Activated naive CD4-positive, alpha-beta T cell treated with Interleukin-2 at 50 U/mL for 16 hours (primary cell): Measurements from ENCODE around the gene RASAL2.

Experiments
- DNase-seq: peaks from one replicate; pipeline ENCODE4 v3.0.0-alpha.2; 2020

The RASAL2 gene

GRCh38 chr1:178093951-178094738 lies at the start of gene RASAL2:
Gene RASAL2 (plus strand): TSS chr1:178094104. CDS start chr1:178094493, 389 bp downstream.
- DNase-seq: no peak

- DNase-seq: no peak
These were observed 47.2 kb upstream of the RASAL2 start for GRCh38 chr1:178046591-178047270.

GRCh38 chr1:178047403-178048093 lies 46.4 kb upstream of the RASAL2 start:
- DNase-seq: no peak

- no peak for DNase-seq
These were observed 45.5 kb upstream of the RASAL2 start for GRCh38 chr1:178048426-178048825.

- DNase-seq: no peak
These were observed 45.0 kb upstream of the RASAL2 start for GRCh38 chr1:178048883-178049282.

- DNase-seq: no peak
These were observed 43.8 kb upstream of the RASAL2 start for GRCh38 chr1:178050084-178050483.

GRCh38 chr1:178051071-178051470 lies 42.8 kb upstream of the RASAL2 start:
- DNase-seq: no peak

- DNase-seq: no peak
These were observed 41.0 kb upstream of the RASAL2 start for GRCh38 chr1:178052650-178053461.

- DNase-seq: no peak
These were observed 38.8 kb upstream of the RASAL2 start for GRCh38 chr1:178055093-178055492.

- DNase-seq: no peak
These were observed 38.0 kb upstream of the RASAL2 start for GRCh38 chr1:178055779-178056471.

- no peak for DNase-seq
These were observed 36.7 kb upstream of the RASAL2 start for GRCh38 chr1:178057141-178057765.

- no peak for DNase-seq
These were observed 35.9 kb upstream of the RASAL2 start for GRCh38 chr1:178057912-178058534.

GRCh38 chr1:178060789-178061556 lies 32.9 kb upstream of the RASAL2 start:
- no peak for DNase-seq

- DNase-seq: no peak
These were observed 32.3 kb upstream of the RASAL2 start for GRCh38 chr1:178061620-178062019.

- no peak for DNase-seq
These were observed 29.6 kb upstream of the RASAL2 start for GRCh38 chr1:178064191-178064821.

- no peak for DNase-seq
These were observed 28.7 kb upstream of the RASAL2 start for GRCh38 chr1:178065250-178065649.

- no peak for DNase-seq
These were observed 27.5 kb upstream of the RASAL2 start for GRCh38 chr1:178066296-178066907.

- DNase-seq: no peak
These were observed 26.8 kb upstream of the RASAL2 start for GRCh38 chr1:178066908-178067614.

- DNase-seq: no peak
These were observed 22.1 kb upstream of the RASAL2 start for GRCh38 chr1:178071811-178072210.
